ENCODE results near the gene GAA. TPM values are rescaled to one million over a fixed set of nuclear protein-coding genes. Genes with fewer than 3 reads are reported as not detected.

The GAA gene
- total and polyA plus RNA-seq, 2 of the 8 experiments (the other 6 are each of a cell fraction or from before 2014, with no cell fraction given), result 14.8 to 30.0 TPM

- TF ChIP-seq CHD7 (IDR thresholded peaks at IDR 0.05; ENCODE audit: insufficient replicate concordance, low read length) (no peak), ZNF274 (IDR thresholded peaks at IDR 0.05; ENCODE audit: borderline replicate concordance, extremely low read depth, low read length) (no peak), RXRA (IDR thresholded peaks at IDR 0.05; ENCODE audit: insufficient read depth, low read depth, low read length) (no peak), TEAD4 (IDR thresholded peaks at IDR 0.05; ENCODE audit: low read depth, low read length) (no peak), SUZ12 (IDR thresholded peaks at IDR 0.05; ENCODE audit: low read length) (no peak)
These were observed 6.1 kb upstream of the GAA start (continued) for GRCh38 chr17:80095038-80095843.
